OCI-M2 (cell line): Measurements from ENCODE around the gene GMPS.
"Not testable (repeated sequence)": the region's sequence is repeated elsewhere in the genome, so short reads cannot be mapped to it uniquely, and the experiment has no call there.

Experiments
- DNase-seq: peaks from one replicate; lab custom pipeline; 2025; ENCODE audit not compliant: unreplicated experiment; lab: John Stamatoyannopoulos, UW

GMPS gene

DNA sequence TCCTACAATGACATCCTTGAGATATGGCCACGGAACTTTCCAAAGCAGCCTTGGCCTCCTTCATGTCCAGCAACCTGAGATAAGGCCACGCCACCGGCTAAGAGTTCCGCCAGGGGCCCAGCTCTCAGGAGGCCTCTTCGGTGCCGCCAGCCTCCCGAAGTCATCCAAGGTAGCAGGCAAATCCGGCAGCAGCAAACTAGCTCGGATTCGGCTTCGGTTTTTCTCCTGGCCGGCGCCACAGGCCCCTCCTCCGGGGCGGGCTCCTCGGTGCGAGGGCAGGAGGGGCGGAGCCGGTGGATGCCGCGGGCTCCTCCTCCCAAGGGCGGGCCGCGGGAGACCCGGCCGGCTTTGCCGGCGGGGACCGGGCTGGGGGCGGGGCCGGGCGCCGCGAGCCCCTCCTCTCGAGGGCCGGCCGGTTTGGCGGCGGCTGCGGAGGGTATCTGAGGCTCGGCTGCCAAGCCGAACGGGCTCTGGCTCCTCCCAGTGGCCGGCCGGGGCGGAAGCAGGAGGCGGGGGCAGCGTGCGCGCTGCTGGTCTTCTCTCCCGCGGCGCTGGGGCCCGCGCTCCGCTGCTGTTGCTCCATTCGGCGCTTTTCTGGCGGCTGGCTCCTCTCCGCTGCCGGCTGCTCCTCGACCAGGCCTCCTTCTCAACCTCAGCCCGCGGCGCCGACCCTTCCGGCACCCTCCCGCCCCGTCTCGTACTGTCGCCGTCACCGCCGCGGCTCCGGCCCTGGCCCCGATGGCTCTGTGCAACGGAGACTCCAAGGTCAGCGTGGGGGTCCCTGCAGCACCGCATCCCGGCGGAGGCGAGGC is at the start of gene GMPS:
TSS of gene GMPS (plus strand) at position 518 of the 812 bp plus-strand sequence. CDS start at position 739, 221 bp downstream.
- peak; percentile 39 for DNase-seq

DNA sequence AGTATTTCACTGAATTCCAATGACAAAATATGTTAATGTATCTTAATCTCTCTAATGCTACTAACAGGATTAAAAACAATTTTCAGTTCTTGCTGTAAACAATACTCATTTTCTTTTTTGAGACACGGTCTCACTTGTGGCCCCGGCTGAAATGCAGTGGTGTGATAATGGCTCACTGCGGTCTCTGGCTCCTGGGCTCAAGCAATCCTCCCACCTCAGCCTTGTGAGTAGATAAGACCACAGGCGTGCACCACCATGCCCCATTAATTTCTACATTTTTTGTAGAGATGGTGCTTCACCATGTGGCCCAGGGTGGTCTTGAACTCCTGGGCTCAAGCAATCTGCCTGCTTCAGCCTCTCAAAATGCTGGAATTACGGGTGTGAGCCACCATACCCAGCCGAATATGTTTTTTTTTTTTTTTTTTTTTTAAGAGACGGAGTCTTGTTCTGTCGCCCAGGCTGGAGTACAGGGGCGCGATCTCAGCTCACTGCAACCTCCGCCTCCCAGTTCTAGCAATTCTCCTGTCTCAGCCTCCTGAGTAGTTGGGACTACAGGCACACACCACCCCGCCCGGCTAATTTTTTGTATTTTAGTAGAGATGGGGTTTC is 41.9 kb upstream of the GMPS start:
- not testable (repeated sequence) for DNase-seq

DNA sequence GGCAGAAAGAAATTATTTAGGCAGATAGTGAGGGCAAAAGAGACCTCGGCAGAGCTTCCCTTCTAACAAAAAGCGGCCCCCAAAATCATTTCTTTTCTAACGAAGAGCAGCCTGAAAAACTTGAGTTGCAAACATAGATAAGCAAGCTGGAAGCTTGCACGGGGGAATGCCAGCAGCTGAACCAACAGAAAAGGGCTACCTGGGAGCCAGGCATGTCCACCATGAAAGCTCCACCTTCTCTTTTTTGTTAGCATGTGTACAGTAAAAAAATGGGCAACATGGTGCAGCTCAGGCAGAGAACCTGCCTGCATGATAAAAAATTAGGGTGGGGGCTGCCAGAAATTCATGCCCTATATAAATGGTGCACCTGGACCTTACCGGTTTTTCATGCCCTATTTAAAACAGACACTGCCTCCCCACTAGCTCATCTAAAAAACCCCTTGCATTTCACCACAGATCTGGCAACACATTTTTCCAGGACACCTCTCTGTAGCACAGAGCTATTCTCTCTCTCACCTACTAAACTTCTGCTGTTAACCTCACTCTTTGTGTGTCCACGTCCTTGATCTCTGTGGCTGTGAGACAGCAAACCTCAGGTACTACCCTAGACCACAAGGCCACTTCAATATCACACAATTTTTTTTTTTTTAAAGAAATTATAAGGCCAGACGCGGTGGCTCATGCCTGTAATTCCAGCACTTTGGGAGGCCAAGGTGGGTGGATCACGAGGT is 34.9 kb upstream of the GMPS start:
- no peak for DNase-seq

DNA sequence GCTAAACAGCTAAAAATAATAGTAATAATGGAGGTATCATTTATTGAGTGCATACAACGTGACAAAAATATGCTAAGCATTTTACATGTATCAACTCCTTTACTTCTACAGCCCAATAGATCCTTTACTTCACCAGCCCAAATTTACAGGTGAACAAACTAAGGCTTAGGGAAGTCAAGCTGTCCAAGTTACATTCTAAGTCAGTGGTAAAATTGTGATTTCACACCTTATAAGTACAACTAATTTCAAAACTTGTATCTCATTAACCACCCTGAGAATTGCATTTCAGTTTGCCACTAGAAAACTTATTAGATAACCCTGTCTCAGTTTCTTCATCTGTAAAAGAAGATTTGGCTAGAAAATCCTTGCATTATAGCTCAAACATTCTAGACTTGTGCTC is 26.9 kb upstream of the GMPS start:
- no peak for DNase-seq

DNA sequence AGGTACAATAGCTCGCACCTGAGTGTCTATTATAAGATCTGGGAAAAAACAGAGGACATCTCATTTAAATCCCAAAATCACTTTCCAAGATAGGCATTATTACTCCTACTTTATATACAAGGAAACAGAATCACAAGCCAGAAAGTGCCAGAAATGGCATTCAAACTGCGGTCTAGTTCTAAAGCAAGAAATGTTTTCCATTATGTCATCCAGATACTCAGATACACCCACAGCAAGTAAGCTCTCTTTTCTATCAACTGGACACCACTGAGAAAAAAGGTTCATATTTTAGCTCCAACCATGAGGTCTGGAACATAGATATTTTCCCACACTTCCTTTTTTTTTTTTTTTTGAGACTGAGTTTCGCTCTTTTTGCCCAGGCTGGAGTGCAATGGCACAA is 24.3 kb upstream of the GMPS start:
- DNase-seq, result no peak

DNA sequence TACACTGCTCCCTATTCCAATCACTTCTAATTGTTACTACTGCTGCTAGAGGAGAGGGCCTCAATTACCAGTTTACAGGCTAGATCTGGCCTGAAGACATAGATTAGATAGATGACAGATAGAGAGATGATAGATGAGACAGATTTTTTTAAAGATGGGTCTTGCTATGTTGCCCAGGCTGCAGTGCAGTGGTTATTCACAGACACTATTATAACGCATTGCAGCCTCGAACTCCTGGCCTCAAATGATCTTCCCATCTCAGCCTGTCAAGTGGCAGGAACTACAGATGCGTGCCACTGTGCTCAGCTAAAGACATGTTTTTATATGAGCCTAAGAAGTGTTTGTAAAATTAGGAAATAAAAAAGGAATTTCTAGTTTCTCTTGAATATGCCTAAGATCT is 22.5 kb upstream of the GMPS start:
- DNase-seq, result no peak

DNA sequence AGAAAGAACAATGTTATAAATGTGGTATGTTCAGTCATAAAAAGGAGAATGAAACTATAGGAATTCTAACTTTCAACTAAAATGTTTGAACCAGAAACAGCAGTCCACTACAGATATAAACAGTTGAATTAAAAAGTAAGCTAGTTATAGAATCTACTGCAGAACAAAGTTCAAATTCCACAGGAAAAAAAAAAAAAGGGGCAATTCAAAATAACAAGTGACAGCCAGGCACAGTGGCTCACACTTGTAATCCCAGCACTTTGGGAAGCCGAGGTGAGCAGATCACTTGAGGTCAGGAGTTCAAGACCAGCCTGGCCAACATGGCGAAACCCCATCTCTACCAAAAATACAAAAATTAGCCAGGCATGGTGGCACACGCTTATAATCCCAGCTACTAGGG is 21.0 kb upstream of the GMPS start:
- DNase-seq, result not testable (repeated sequence)

DNA sequence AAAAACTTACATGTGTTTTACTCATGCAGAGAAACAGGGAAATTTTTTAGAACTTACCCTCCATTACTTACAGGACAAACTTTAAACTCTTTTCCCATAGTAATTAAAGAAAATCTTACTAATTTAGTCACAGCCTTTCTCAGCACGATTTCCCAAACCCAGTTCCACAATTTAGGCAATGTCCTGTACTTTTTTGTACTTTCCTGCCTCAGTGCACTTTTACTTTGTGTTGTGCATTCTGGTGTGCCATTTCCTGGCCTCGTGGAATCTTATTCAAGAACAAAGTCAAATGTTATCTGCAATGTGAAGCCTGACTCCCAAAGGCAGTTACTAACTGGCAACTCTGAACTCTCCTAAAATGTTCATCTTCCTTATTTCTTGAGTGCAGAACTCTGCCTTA is 18.1 kb upstream of the GMPS start:
- no peak for DNase-seq

DNA sequence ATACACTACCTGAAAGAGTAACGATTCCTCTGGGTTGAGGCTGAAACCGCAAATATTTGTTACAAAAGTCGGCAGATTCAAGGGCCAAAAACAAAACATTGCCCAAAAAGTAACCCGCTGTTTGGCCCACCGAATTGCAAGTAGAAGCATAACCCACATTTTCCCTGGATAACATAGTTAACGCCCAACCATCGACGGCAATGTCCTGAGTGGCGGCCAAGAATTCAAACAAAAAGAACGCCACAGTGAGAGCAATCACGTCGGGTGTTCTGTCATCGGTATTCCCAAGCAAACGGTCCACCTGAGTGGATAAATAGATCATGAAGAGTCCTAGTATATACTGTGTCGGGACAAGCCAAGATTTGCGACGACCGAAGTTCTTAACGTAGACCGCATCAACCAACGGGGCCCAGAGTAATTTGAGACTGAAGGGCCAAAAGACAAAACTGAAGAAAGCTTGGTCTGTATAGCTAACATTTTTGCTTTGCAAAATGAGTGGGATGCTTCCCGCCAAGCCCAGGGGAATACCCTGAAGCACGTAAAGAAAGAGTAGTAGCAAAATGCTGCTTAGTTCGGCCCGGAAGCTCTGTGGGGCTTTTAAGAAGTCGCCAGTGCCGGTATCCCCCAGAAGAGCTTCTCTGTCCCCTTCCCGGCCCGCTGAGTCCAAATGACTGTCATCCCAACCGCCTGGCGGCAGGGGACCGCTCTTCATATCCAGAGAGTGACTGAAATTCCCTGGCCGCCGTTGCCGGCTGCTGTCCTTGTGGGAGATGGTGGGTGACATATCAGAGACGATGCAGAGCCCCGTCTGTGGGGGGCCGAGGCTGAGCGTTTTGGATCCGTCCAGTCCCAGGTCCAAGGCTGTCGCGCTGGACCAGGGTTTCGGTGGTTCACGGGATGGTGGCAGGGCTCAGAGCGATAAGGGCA is 17.0 kb upstream of the GMPS start:
- no peak for DNase-seq

DNA sequence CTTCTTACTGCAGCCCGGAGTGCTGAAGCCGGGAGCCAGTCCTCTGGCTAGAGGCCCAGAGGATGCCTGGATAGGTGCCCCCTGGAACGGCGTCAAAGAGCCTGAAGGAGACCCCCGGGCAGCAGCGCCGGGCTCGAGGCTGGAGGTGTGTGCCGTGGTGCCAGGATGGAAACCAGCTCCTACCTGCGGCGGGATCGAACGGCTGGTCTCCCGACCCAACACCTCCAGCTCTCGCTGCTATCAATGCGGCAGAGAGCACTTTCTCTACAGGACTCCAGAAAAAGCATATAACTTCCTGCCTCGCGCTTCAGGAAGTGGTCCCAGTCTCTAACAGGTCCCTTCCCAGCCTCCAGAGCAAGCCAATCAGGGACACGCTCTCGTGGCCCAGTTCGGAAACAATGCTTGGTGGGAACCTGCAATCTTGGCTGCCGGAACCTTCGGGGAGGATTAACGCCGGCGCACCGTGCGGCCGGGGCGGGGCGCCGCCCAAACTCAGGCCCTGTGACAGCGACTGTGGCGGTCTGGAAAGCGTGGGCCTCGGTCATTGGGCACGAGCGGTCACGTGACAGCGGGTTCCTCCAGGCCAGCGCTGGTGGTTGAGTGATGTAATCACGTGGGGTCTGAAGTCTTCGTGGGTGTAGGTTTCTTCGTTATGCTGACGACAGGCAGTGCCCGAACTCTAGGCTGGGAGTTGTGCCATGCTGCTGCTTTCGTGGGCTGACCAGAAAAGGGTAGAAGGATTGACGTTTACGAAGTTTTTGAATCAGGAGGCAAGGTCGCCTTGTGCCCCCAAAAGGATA is 16.1 kb upstream of the GMPS start, which contains the start of gene SLC33A1:
TSS of gene SLC33A1 (minus strand) at position 287 of the 800 bp plus-strand sequence. CDS start 430 bp downstream, outside the sequence.
- peak; percentile 88 for DNase-seq

DNA sequence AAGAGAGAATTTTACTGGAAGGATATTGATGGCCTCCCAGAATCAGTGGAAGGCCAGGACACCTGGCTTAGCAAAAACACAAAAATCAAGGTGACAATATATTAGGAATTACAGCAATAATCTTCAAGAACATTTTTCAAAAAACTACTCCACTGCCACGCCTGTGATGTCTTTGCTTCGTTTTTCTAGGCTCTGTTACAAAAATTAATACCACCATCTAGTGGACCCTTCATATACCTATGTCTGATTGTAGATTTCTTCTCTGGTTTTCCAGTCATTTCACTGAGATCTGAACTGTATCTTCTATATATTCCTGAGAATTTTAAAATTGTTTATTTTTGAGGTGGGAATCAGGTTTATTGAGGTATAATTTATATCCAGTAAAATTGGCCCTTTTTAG is 10.6 kb upstream of the GMPS start:
- DNase-seq, result no peak

DNA sequence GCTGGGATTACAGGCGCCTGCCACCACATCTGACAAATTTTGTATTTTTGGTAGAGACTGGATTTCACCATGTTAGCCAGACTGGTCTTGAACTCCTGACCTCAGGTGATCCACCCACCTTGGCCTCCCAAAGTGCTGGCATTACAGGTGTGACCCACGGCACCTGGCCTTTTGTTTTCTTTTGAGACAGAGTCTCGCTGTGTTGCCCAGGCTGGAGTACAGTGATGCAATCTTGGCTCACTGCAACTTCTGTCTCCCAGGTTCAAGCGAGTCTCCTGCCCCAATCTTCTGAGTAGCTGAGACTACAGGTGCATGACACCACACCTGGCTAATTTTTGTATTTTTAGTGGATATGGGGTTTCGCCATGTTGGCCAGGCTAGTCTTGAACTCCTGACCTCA is 10.0 kb upstream of the GMPS start:
- DNase-seq, result not testable (repeated sequence)

DNA sequence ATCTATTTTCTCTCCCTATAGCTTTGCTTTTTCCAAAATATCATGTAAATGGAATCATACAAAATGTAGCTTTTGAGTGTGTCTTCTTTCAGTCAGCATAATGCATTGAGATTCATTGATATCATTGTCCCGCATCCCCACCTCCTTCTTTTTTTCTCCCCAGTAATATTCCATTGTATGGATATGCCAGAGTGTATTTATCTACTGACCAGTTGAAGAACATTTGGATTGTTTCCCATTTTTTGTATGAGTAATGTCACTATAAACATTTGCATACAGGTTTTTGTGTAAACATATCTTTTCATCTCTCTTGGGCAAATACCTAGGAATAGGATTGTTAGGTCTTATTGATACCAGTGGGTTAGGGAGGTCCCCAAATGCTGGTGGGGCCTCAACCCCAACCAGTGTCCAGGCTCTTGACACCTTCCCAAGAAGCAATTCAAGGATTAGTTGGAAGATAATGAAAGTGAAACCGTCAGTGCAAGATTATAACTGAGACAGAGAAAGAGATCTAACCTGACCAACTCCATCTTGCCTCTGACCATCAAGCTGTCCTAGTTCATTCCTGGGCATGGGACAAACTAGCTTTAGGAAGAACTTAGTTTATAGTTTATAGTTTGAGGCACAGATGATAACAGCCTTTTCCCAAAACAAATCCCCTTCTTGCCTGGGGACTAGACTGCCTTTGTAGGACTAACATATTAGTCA is 8.8 kb upstream of the GMPS start:
- no peak for DNase-seq

DNA sequence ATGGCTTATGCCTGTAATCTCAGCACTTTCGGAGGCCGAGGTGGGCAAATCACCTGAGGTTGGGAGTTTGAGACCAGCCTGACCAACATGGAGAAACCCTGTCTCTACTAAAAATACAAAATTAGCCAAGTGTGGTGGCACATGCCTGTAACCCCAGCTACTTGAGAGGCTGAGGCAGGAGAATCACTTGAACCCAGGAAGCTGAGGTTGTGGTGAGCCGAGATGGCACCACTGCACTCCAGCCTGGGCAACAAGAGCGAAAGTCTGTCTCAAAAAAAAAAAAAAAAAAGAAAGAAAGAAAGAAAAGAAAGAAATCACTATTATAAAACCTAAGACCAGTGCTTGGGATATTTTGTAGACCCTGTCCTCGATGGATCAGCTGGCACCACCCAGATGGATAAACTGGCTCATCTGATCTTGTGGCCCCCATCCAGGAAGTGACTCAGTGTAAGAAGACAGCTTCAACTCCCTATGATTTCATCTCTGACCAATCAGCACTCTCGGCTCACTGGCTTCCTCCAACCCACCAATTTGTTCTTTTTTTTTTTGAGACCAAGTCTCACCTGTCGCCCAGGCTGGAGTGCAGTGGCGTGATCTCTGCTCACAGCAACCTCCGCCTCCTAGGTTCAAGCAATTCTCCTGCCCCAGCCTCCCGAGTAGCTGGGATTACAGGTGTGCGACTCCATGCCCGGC is 8.0 kb upstream of the GMPS start:
- not testable (repeated sequence) for DNase-seq

DNA sequence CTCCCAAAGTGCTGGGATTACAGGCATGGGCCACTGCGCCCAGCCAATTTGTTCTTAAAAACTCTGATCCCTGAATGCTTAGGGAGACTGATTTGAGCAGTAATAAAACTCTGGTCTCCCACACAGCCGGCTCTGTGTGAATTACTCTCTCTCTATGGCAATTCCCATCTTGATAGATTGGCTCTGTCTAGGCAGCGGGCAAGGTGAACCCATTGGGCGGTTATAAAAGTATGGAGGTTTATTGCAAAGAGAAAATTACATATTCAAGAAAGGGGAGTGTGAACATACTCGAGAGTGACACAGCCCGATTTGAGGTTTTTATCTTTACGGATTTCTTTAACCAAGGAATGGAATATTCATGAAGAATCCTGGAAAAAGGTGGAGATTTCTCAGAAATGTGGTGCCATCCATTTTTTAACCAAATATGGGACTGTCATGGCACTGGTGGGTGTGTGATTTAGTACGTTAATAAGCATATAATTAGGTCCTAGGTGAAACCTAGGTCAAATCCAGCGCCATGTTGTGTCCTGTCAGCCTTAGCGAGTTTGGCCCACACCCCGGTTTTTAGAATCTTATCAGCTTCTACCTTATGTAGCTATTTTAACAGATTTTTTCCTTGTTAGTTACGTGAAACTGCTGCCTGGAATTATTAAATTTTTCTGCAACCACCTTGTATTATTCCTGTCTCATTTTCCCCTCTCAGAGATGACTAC is 7.2 kb upstream of the GMPS start:
- no peak for DNase-seq

DNA sequence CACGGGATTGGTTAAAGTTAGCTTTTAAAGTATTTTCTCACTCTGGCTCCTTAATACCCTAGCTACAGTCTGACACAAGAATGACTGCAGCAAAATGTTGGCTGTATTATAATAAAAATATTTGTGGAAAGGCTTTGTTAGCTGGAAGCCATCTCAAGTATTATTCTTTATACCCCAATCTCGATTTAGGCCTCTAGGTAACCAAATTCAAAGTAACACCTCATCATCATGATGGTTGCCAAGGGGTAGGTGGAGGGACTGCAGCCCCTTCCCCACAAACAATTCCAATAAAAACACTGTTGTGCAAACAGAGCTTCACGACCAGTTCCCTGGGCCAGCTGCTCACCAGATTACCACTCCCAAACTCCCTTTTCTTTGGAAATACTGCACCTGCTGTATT is 759 bp upstream of the GMPS start:
- DNase-seq, result no peak

DNA sequence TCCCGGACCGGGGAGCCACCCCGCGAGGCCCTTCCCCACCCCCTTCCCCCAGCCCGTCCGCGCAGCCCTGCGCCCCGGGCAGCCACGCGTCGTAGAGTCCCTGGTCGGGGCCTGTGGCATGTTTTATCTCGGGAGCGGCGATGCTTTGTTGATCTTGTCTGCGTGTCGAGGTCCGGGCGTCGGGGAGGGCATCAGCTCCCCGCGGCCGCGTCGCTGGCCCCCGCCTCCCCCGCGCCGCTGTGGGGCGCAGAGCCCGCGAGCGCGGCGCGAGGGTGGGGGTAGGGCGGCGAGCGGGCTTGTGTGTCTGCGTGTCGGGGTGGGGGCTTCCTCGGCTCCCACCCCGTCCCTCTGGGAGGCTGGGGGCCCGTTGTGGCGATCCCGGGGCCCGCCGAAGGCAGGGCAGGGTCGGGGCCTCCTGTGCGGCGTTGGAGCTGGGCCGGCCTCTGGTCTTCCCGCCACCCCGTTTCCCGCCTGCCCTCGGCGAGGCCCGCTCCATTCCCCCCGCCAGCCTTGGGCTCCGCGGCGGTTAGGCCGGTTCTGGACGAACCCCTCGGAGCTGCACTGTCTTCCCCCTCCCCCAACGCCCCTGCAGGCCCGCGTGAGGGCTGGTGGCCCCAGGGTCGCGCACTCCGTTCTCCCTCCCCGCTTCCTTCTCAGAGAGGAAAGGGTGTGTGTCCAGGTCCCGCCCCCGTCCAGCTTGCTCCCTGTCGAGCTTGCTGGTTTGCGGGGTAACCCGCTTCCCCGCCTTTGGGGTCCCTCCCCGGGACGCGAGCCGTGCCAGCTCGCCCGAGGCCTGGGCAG is 695 bp downstream of the GMPS start:
- no peak for DNase-seq
